Osteoblast (primary cell): Measurements from ENCODE around the gene BCL2A1. TPM values are rescaled to one million over a fixed set of nuclear protein-coding genes. Genes with fewer than 3 reads are reported as not detected.

Source experiments
- DNase-seq: peaks from one replicate; pipeline ENCODE4 v3.0.0; 2011; ENCODE audit warnings: low spot score, mixed read lengths; ENCODE audit not compliant: insufficient read length; ENCODE audit errors: missing footprints
- H2AFZ ChIP-seq: 2 replicates; pipeline ENCODE4 v1.6.0; 2011; ENCODE audit warnings: mild to moderate bottlenecking, low read length
- H3K27ac ChIP-seq: 2 replicates; pipeline ENCODE4 v1.5.1; 2011; ENCODE audit warnings: mild to moderate bottlenecking, low read depth, low read length, moderate library complexity
- H3K27me3 ChIP-seq: 2 replicates; pipeline ENCODE4 v1.6.0; 2012; ENCODE audit warnings: mild to moderate bottlenecking, control low read depth, inconsistent platforms, low read length, moderate library complexity; ENCODE audit not compliant: insufficient read depth
- H3K36me3 ChIP-seq: 2 replicates; pipeline ENCODE4 v1.5.1; 2011; ENCODE audit warnings: mild to moderate bottlenecking, low read length, control low read depth, moderate library complexity; ENCODE audit not compliant: insufficient read depth
- H3K4me1 ChIP-seq: 2 replicates; pipeline ENCODE4 v1.5.1; 2011; ENCODE audit warnings: mild to moderate bottlenecking, low read length, control low read depth, moderate library complexity; ENCODE audit not compliant: insufficient read depth
- H3K4me2 ChIP-seq: 2 replicates; pipeline ENCODE4 v1.6.0; 2011; ENCODE audit warnings: mild to moderate bottlenecking, low read length; ENCODE audit not compliant: insufficient read depth
- H3K4me3 ChIP-seq: fragments of 200-600 bp; sonication (generic); 3 replicates; pipeline ENCODE4 v1.5.1; 2012; ENCODE audit warnings: mild to moderate bottlenecking, low read length, inconsistent platforms; ENCODE audit not compliant: insufficient read depth
- H3K79me2 ChIP-seq: 2 replicates; pipeline ENCODE4 v1.6.0; 2012; ENCODE audit warnings: mild to moderate bottlenecking, low read length, control low read depth, inconsistent platforms; ENCODE audit not compliant: insufficient read depth
- H3K9me3 ChIP-seq: 2 replicates; pipeline ENCODE4 v1.5.1; 2011; ENCODE audit warnings: low read depth, low read length, control low read depth
- H4K20me1 ChIP-seq: 2 replicates; pipeline ENCODE4 v1.6.0; 2012; ENCODE audit warnings: mild to moderate bottlenecking, low read length, control low read depth; ENCODE audit not compliant: insufficient read depth
- total RNA-seq: library from RNA; depleted of rRNA; stranded (reverse); fragments of >200 nt; gene quantifications from 2 replicates; pipeline ENCODE4 v1.2.3, GENCODE V29; 2012
- TF ChIP-seq, protein P1 (sequence below): IDR thresholded peaks from 2 replicates; pipeline ENCODE4 v1.5.1; 2011; ENCODE audit warnings: mild to moderate bottlenecking, low read depth, low read length, moderate library complexity; ENCODE audit errors: extremely low read depth

The BCL2A1 gene
- total RNA-seq, 1 donor: not detected

- TF ChIP-seq, protein P1, sequence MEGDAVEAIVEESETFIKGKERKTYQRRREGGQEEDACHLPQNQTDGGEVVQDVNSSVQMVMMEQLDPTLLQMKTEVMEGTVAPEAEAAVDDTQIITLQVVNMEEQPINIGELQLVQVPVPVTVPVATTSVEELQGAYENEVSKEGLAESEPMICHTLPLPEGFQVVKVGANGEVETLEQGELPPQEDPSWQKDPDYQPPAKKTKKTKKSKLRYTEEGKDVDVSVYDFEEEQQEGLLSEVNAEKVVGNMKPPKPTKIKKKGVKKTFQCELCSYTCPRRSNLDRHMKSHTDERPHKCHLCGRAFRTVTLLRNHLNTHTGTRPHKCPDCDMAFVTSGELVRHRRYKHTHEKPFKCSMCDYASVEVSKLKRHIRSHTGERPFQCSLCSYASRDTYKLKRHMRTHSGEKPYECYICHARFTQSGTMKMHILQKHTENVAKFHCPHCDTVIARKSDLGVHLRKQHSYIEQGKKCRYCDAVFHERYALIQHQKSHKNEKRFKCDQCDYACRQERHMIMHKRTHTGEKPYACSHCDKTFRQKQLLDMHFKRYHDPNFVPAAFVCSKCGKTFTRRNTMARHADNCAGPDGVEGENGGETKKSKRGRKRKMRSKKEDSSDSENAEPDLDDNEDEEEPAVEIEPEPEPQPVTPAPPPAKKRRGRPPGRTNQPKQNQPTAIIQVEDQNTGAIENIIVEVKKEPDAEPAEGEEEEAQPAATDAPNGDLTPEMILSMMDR: no peak
Observed at GRCh38 chr15:79988448-79989117, 17.6 kb upstream of the BCL2A1 start.

GRCh38 chr15:79987969-79988368 lies 17.0 kb upstream of the BCL2A1 start:
- TF ChIP-seq, protein P1: no peak

More at GRCh38 chr15:79988448-79989117, 17.6 kb upstream of the BCL2A1 start:
- no peaks in the 10 kb centered on the region for H3K27me3 ChIP-seq
- no peak overlapping the region for H3K27ac ChIP-seq
- no peaks in the 10 kb centered on the region for H3K9me3 ChIP-seq
- H2AFZ ChIP-seq: no peak overlapping the region
- no peak overlapping the region for H3K4me3 ChIP-seq
- H3K36me3 ChIP-seq: no peaks in the 10 kb centered on the region
- no peaks in the 10 kb centered on the region for H3K79me2 ChIP-seq
- no peaks in the 10 kb centered on the region for H4K20me1 ChIP-seq
- no peak overlapping the region for H3K4me2 ChIP-seq
- H3K4me1 ChIP-seq: no peaks in the 10 kb centered on the region
- peak; percentile 54 for DNase-seq

GRCh38 chr15:79987569-79987955 lies 16.6 kb upstream of the BCL2A1 start:
- no peaks in the 10 kb centered on the region for H3K27me3 ChIP-seq
- H3K4me1 ChIP-seq: no peaks in the 10 kb centered on the region
- no peaks in the 10 kb centered on the region for H3K36me3 ChIP-seq
- no peaks in the 10 kb centered on the region for H4K20me1 ChIP-seq
- H3K4me2 ChIP-seq: no peak overlapping the region
- TF ChIP-seq, protein P1: no peak
- H3K27ac ChIP-seq: no peak overlapping the region
- H3K79me2 ChIP-seq: no peaks in the 10 kb centered on the region
- no peak overlapping the region for H3K4me3 ChIP-seq
- no peaks in the 10 kb centered on the region for H3K9me3 ChIP-seq
- no peak for DNase-seq
- H2AFZ ChIP-seq: no peak overlapping the region

More at GRCh38 chr15:79987969-79988368, 17.0 kb upstream of the BCL2A1 start:
- H3K4me3 ChIP-seq: no peak overlapping the region
- H2AFZ ChIP-seq: no peak overlapping the region
- no peak for DNase-seq
- H3K9me3 ChIP-seq: no peaks in the 10 kb centered on the region
- no peaks in the 10 kb centered on the region for H3K27me3 ChIP-seq
- no peaks in the 10 kb centered on the region for H3K79me2 ChIP-seq
- no peaks in the 10 kb centered on the region for H3K4me1 ChIP-seq
- no peak overlapping the region for H3K27ac ChIP-seq
- H3K4me2 ChIP-seq: no peak overlapping the region
- no peaks in the 10 kb centered on the region for H3K36me3 ChIP-seq
- no peaks in the 10 kb centered on the region for H4K20me1 ChIP-seq

DNA sequence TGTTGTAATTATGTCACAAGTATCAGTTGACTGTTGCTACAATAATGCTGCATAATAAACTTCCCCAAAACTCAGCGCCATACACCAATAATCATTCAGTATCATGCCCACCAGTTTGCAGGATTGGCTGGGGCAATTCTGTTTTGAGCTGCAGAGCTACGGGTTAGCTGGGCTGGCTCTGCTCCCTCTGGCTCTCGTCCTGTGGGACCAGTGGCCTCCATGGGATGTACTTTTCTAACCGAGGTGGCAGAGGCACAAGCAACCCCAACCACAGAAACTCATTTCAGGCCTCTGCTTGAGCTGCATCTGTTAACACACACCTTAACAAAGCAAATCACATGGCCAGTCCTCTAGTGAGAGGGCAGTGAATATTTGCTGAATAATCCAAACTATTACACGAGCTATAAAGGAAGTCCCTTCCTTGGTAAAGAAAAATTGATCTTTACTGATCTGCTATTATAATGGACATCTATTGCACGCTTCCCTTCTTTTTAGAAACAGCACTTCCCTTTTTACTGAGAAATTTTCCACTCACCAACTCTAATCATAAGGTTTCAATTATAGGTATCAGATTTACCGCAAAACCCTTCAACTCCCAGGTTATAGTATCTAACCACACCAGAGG lies 10.9 kb upstream of the BCL2A1 start:
- TF ChIP-seq, protein P1: no peak
- Histone ChIP-seq H4K20me1 (no peaks in the 10 kb centered on the region), H3K4me3 (no peak overlapping the region), H3K79me2 (no peaks in the 10 kb centered on the region), H3K27me3 (no peaks in the 10 kb centered on the region), H3K4me2 (no peak overlapping the region), H3K9me3 (no peaks in the 10 kb centered on the region), H2AFZ (no peak overlapping the region), H3K4me1 (peaks cover 20% of the 10 kb centered on the region), H3K36me3 (no peaks in the 10 kb centered on the region), H3K27ac (no peak overlapping the region)
- no peak for DNase-seq
